K562 (cell line): Measurements from ENCODE around the gene TAF3. TPM values are rescaled to one million over a fixed set of nuclear protein-coding genes. Genes with fewer than 3 reads are reported as not detected.

ENCODE experiments used
- ATAC-seq: fragments of 200-7000 bp; cut with Tn5 transposase; 3 replicates; pipeline ENCODE4 v1.9.1; 2020; ENCODE audit warnings: moderate library complexity
- BruUV-seq: library from RNA; stranded (reverse); fragments of 400-500 nt; replicated peaks from 2 replicates; lab custom pipeline; 2021; lab: Mats Ljungman, UMichigan
- CTCF ChIA-PET: fragments of 300-600 bp; formaldehyde crosslinking; extraction: SDS; loops from one replicate; lab custom pipeline; 2021; ENCODE audit warnings: low intra/inter-chr PET ratio; lab: Yijun Ruan, JAX
- POLR2A ChIA-PET: fragments of 300-600, 350-650 bp; sonication (Branson Sonifier 250); formaldehyde crosslinking; extraction: SDS; loops from one replicate; lab custom pipeline; 2021; ENCODE audit warnings: antibody characterized with exemption, inconsistent platforms; lab: Yijun Ruan, JAX
- DNase-seq, 4 experiments: peaks; one replicate each; pipeline versions ENCODE4 v3.0.0 to v3.0.0-alpha.2; 2011 to 2018; ENCODE audit warnings: low spot score in 3 of 4, mixed read lengths in 3 of 4; ENCODE audit errors: extremely low read depth in 1 of 4
- FAIRE-seq: peaks from 2 replicates; lab custom pipeline; 2011; peaks lifted over from hg19 to GRCh38; lab: Jason Lieb, UNC
- H2AFZ ChIP-seq: 2 replicates; pipeline ENCODE4 v1.6.0; 2011; ENCODE audit warnings: low read depth, low read length, control low read depth, inconsistent platforms
- H3K27ac ChIP-seq: fragments of 200-600 bp; 3 replicates; pipeline ENCODE4 v1.8.0; 2011; ENCODE audit warnings: low read depth, mild to moderate bottlenecking, control low read depth, inconsistent platforms, low read length, moderate library complexity, mixed read lengths; ENCODE audit errors: extremely low read depth
- H3K27me3 ChIP-seq, 2 experiments: fragments of 300-600 bp in 1 of 2; 2 replicates in 1 of 2; 3 replicates in 1 of 2; pipeline versions ENCODE4 v1.6.0 to v1.8.0; 2011; ENCODE audit warnings: inconsistent platforms in 2 of 2, low read length in 2 of 2, mild to moderate bottlenecking in 1 of 2, mixed read lengths in 1 of 2, moderate library complexity in 1 of 2; ENCODE audit not compliant: control insufficient read depth in 2 of 2, insufficient read depth in 2 of 2
- H3K36me3 ChIP-seq: fragments of 300-600 bp; 3 replicates; pipeline ENCODE4 v1.8.0; 2011; ENCODE audit warnings: mild to moderate bottlenecking, low read length, inconsistent platforms; ENCODE audit not compliant: control insufficient read depth, insufficient read depth
- H3K4me1 ChIP-seq, 2 experiments: fragments of 200-600 bp in 1 of 2; replicated peaks in 1 of 2; 2 replicates in 1 of 2; 3 replicates in 1 of 2; pipeline versions ENCODE4 v1.5.1 to v1.8.0; 2011; ENCODE audit warnings: inconsistent platforms in 2 of 2, low read length in 2 of 2, mild to moderate bottlenecking in 1 of 2, mixed read lengths in 1 of 2, moderate library complexity in 1 of 2; ENCODE audit not compliant: control insufficient read depth in 2 of 2, insufficient read depth in 2 of 2
- H3K4me2 ChIP-seq: 2 replicates; pipeline ENCODE4 v1.6.1; 2011; ENCODE audit warnings: low read length, control low read depth, inconsistent platforms, mixed read lengths; ENCODE audit not compliant: insufficient read depth
- H3K4me3 ChIP-seq: fragments of 200-600 bp; sonication (generic), shearing (Covaris generic); 2 replicates; pipeline ENCODE4 v1.5.1; 2016; ENCODE audit warnings: control low read depth, inconsistent platforms
- H3K79me2 ChIP-seq: fragments of 200-600 bp; 3 replicates; pipeline ENCODE4 v1.8.0; 2011; ENCODE audit warnings: low read length, inconsistent platforms; ENCODE audit not compliant: control insufficient read depth, insufficient read depth
- H3K9ac ChIP-seq, 2 experiments: 2 replicates each; pipeline versions ENCODE4 v1.6.0 to v1.6.1; 2011; ENCODE audit warnings: low read depth in 2 of 2, low read length in 2 of 2, control low read depth in 1 of 2, inconsistent platforms in 1 of 2, mild to moderate bottlenecking in 1 of 2, mixed read lengths in 1 of 2; ENCODE audit not compliant: insufficient read depth in 1 of 2
- H3K9me1 ChIP-seq: one replicate; pipeline ENCODE4 v1.6.0; 2011; ENCODE audit warnings: inconsistent platforms, mild to moderate bottlenecking, low read length, moderate library complexity; ENCODE audit not compliant: control insufficient read depth, insufficient read depth
- H3K9me3 ChIP-seq: replicated peaks from 2 replicates; pipeline ENCODE4 v1.5.1; 2011; ENCODE audit warnings: low read depth, low read length, inconsistent platforms; ENCODE audit not compliant: control insufficient read depth, insufficient read depth
- H4K20me1 ChIP-seq: replicated peaks from 2 replicates; pipeline ENCODE4 v1.6.1; 2011; ENCODE audit warnings: low read length, inconsistent platforms, mixed read lengths; ENCODE audit not compliant: control insufficient read depth, insufficient read depth
- DNMT1 ChIP-seq: fragments of 450-650 bp; IDR thresholded peaks from 2 replicates; pipeline ENCODE4 v1.6.1; 2016; ENCODE audit warnings: antibody characterized with exemption, mild to moderate bottlenecking
- E2F3 ChIP-seq: fragments of 250-450 bp; sonication (Bioruptor Pico); IDR thresholded peaks from 2 replicates; pipeline ENCODE4 v1.4.0; 2020; ENCODE audit warnings: mild to moderate bottlenecking
- HSF4 ChIP-seq: fragments of 250-450 bp; sonication (Bioruptor Pico); IDR thresholded peaks from 2 replicates; pipeline ENCODE4 v2.1.2; 2022; ENCODE audit warnings: mild to moderate bottlenecking, moderate library complexity, borderline replicate concordance
- JUNB ChIP-seq: fragments of 450-650 bp; formaldehyde crosslinking; conservative IDR thresholded peaks from 2 replicates; pipeline ENCODE4 v1.4.0; 2020; ENCODE audit warnings: mild to moderate bottlenecking
- NUFIP1 ChIP-seq: fragments of 450-650 bp; IDR thresholded peaks from 2 replicates; pipeline ENCODE4 v1.6.1; 2018; ENCODE audit not compliant: partially characterized antibody
- RAD51 ChIP-seq: fragments of 450-650 bp; IDR thresholded peaks from 2 replicates; pipeline ENCODE4 v1.7.1; 2016; ENCODE audit warnings: low read depth, mild to moderate bottlenecking, borderline replicate concordance
- RBM14 ChIP-seq: fragments of 200-400 bp; formaldehyde crosslinking; IDR thresholded peaks from 2 replicates; pipeline ENCODE4 v1.6.1; 2018; ENCODE audit warnings: low read depth, mild to moderate bottlenecking, low read length, moderate library complexity, borderline replicate concordance; ENCODE audit not compliant: insufficient read depth
- SMARCB1 ChIP-seq: IDR thresholded peaks from 2 replicates; pipeline ENCODE4 v1.6.1; 2011; ENCODE audit warnings: improper control_type of control experiment, low read depth; ENCODE audit not compliant: insufficient read length
- STAT5B ChIP-seq: fragments of 250-450 bp; sonication (Bioruptor Pico); IDR thresholded peaks from 2 replicates; pipeline ENCODE4 v1.8.0; 2021; ENCODE audit warnings: mild to moderate bottlenecking, inconsistent platforms
- ZFPM2 ChIP-seq: fragments of 250-450 bp; sonication (Bioruptor Pico); IDR thresholded peaks from 2 replicates; pipeline ENCODE4 v1.5.1; 2022; ENCODE audit warnings: mild to moderate bottlenecking
- ZNF384 ChIP-seq: IDR thresholded peaks from 2 replicates; pipeline ENCODE4 v1.6.1; 2012; ENCODE audit warnings: low read depth, low read length, improper control_type of control experiment
- ZNF589 ChIP-seq: fragments of 200-800 bp; sonication (Bioruptor generic); IDR thresholded peaks from 2 replicates; pipeline ENCODE4 v1.6.1; 2016; ENCODE audit warnings: low read depth, missing genetic modification characterization, missing compliant biosample characterization
- WGBS: fragments of 100-300 bp; shearing (Covaris generic); methylation state at CpG from one replicate; pipeline ENCODE4 v1.1.6; 2016; ENCODE audit warnings: low coverage, mixed read lengths; ENCODE audit not compliant: insufficient coverage; ENCODE audit errors: missing lambda C conversion rate; 5-methylcytosine and 5-hydroxymethylcytosine counted together
- in situ Hi-C: fragments of 300-500 bp; cut with MboI; formaldehyde crosslinking; loops from 4 replicates; pipeline ENCODE4 v1.15.0; 2018; ENCODE audit warnings: inconsistent platforms, mixed read lengths
- intact Hi-C: fragments of 100-400 bp; cut with micrococcal nuclease; formaldehyde crosslinking; loops from 2 replicates; pipeline ENCODE4 v1.14.2; 2022
- polyA plus RNA-seq, 8 experiments: library from polyadenylated mRNA; depleted of rRNA in 4 of 8; stranded (reverse) in 5 of 8; unstranded in 3 of 8; fragments of >200 nt; fragmentation: Nextera tagmentation in 2 of 8; fragmentation: Illumina TruSeq in 1 of 8; extraction: Ambion mirVana in 2 of 8; extraction: Trizol in 1 of 8; gene quantifications; 2 replicates each; pipeline versions ENCODE4 v1.2.1 to v1.2.3, GENCODE V29; 2011 to 2014; ENCODE audit warnings: inconsistent platforms in 1 of 8, missing spikeins in 1 of 8
- total RNA-seq, 7 experiments: library from RNA; depleted of rRNA in 6 of 7; stranded (reverse); fragments of >200 nt in 6 of 7; fragmentation: Illumina TruSeq in 2 of 7; extraction: Trizol in 2 of 7; gene quantifications; 2 replicates each; pipeline versions ENCODE4 v1.2.1 to v1.2.3, GENCODE V29; 2011 to 2021; ENCODE audit warnings: low replicate concordance in 1 of 7
- TF ChIP-seq, protein P1 (sequence below): fragments of 450-650 bp; IDR thresholded peaks from 2 replicates; pipeline ENCODE4 v1.6.1; 2017; ENCODE audit warnings: antibody characterized with exemption, mild to moderate bottlenecking

Gene TAF3
- total and polyA plus RNA-seq, 9 of the 15 experiments (the other 6 are each of a cell fraction or from before 2014, with no cell fraction given), result 1.5 to 9.9 (median 4.1) TPM

DNA sequence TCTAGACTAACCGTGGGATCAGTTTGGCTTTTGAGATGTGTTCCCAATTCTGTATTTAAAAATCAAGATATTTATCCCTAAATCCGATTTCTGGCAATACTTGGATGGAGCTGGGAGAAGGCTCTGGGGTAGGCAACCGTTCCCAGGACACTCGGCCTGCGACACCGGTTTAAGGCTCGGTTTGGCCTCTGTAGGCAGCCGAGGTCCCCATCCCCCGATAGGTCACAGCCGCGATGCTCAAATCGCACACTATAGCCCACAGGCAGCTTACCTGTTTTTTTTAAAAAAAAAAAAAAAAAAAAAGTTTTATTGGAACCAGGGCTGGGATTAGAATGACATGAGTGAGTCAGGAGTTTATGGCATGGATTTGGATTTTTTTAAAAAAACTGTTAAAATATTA, 729 bp upstream of the TAF3 start:
- H3K4me3 ChIP-seq, result peak overlapping the region; percentile 88
- H3K27me3 ChIP-seq, result no peaks in the 10 kb centered on the region
- BruUV-seq, result no TSS peak
- H3K9me1 ChIP-seq, result no peaks in the 10 kb centered on the region
- peak overlapping the region; percentile 98 for H3K4me2 ChIP-seq
- peak overlapping the region; percentile 80 to 84; a peak in 3 of 4 replicates for H3K9ac ChIP-seq
- DNase-seq, result peak in 1 of 4 experiments; percentile 22
- H3K4me1 ChIP-seq, result peaks cover 7 to 13% of the 10 kb centered on the region in 2 experiments
- WGBS, result 16% methylated on average over 12 of the region's 12 CpGs
- peaks cover 17% of the 10 kb centered on the region; the same call in 2 of the 3 replicates for H3K36me3 ChIP-seq
- in situ Hi-C loops (no loop called here), intact Hi-C loops (no loop called here)
- CTCF ChIA-PET, result no interaction called here
- H3K27ac ChIP-seq, result peak overlapping the region; percentile 47
- TF ChIP-seq ZNF384 (peak; percentile 42; the same call in 1 of the 2 replicates), ZFPM2 (no peak)
- ATAC-seq, result no peak
- no peaks in the 10 kb centered on the region for H3K9me3 ChIP-seq
- POLR2A ChIA-PET, result interaction anchor here (0.6 to 3.4 kb wide), 10 partner anchors 8 to 1474 kb away, joined by 3 to 19 read pairs (median 8); partner anchors contain the start of genes ATP5F1C and KIN
- H4K20me1 ChIP-seq, result peaks cover 13% of the 10 kb centered on the region; the same call in 1 of the 2 replicates
- no peak for FAIRE-seq
- peak overlapping the region; percentile 100 for H2AFZ ChIP-seq
- peaks cover 28% of the 10 kb centered on the region for H3K79me2 ChIP-seq

DNA sequence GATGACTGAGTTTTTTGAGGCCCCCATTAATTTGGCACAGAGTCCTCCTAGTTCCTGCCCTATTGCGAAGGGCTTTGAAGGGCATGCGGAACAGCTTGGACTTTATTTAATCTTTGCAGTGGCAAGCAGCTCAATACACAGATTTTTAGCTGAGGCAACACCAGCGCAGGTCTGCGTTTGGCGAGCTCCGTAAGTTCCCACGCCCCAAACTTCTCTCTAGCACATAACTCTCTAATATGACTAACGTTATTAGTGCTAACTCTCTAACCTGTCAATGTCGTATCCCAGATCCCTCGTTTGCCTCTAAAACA, 366 bp upstream of the TAF3 start:
- peaks cover 13% of the 10 kb centered on the region; the same call in 1 of the 2 replicates for H4K20me1 ChIP-seq
- FAIRE-seq, result no peak
- TSS peak; percentile 92 for BruUV-seq
- intact Hi-C loops (loop anchor here (2.0 kb wide), 1 partner anchor 29 kb away; the partner anchor contains the start of gene ATP5F1C), in situ Hi-C loops (no loop called here)
- WGBS, result under 1% methylated on average over 10 of the region's 10 CpGs
- H3K27me3 ChIP-seq, result no peaks in the 10 kb centered on the region
- peak overlapping the region; percentile 98 for H3K4me2 ChIP-seq
- H3K4me1 ChIP-seq, result peaks cover 7 to 13% of the 10 kb centered on the region in 2 experiments
- H3K4me3 ChIP-seq, result peak overlapping the region; percentile 88
- H3K79me2 ChIP-seq, result peaks cover 28% of the 10 kb centered on the region
- no peaks in the 10 kb centered on the region for H3K9me3 ChIP-seq
- POLR2A ChIA-PET, result interaction anchor here (0.6 to 3.4 kb wide), 10 partner anchors 8 to 1474 kb away, joined by 3 to 19 read pairs (median 8); partner anchors contain the start of genes ATP5F1C and KIN
- peak; percentile 27 for ATAC-seq
- H3K9ac ChIP-seq, result peak overlapping the region; percentile 84 to 95
- peak overlapping the region; percentile 100 for H2AFZ ChIP-seq
- CTCF ChIA-PET, result no interaction called here
- peak overlapping the region; percentile 47 for H3K27ac ChIP-seq
- peaks cover 17% of the 10 kb centered on the region; the same call in 2 of the 3 replicates for H3K36me3 ChIP-seq
- H3K9me1 ChIP-seq, result no peaks in the 10 kb centered on the region
- no peak for DNase-seq
- no peak for TF ChIP-seq JUNB (CRISPR knock-in tag)
- no peak for TF ChIP-seq HSF4
- TF ChIP-seq STAT5B (CRISPR knock-in tag), result no peak
- no peak for TF ChIP-seq ZNF589 (CRISPR knock-in tag)
- no peak for TF ChIP-seq RBM14
- TF ChIP-seq, protein P1, sequence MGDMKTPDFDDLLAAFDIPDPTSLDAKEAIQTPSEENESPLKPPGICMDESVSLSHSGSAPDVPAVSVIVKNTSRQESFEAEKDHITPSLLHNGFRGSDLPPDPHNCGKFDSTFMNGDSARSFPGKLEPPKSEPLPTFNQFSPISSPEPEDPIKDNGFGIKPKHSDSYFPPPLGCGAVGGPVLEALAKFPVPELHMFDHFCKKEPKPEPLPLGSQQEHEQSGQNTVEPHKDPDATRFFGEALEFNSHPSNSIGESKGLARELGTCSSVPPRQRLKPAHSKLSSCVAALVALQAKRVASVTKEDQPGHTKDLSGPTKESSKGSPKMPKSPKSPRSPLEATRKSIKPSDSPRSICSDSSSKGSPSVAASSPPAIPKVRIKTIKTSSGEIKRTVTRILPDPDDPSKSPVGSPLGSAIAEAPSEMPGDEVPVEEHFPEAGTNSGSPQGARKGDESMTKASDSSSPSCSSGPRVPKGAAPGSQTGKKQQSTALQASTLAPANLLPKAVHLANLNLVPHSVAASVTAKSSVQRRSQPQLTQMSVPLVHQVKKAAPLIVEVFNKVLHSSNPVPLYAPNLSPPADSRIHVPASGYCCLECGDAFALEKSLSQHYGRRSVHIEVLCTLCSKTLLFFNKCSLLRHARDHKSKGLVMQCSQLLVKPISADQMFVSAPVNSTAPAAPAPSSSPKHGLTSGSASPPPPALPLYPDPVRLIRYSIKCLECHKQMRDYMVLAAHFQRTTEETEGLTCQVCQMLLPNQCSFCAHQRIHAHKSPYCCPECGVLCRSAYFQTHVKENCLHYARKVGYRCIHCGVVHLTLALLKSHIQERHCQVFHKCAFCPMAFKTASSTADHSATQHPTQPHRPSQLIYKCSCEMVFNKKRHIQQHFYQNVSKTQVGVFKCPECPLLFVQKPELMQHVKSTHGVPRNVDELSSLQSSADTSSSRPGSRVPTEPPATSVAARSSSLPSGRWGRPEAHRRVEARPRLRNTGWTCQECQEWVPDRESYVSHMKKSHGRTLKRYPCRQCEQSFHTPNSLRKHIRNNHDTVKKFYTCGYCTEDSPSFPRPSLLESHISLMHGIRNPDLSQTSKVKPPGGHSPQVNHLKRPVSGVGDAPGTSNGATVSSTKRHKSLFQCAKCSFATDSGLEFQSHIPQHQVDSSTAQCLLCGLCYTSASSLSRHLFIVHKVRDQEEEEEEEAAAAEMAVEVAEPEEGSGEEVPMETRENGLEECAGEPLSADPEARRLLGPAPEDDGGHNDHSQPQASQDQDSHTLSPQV, result no peak
- no peak for TF ChIP-seq SMARCB1
- TF ChIP-seq DNMT1, result no peak
- no peak for TF ChIP-seq E2F3 (CRISPR knock-in tag)
- no peak for TF ChIP-seq NUFIP1
- no peak for TF ChIP-seq RAD51
